Natural killer cell treated with Interleukin-12 subunit alpha and Interleukin-12 subunit beta and Interleukin-15 and Interleukin-18, amount 100 ng/mL, for 72 hours (primary cell): ENCODE data around the gene KLHDC8A. TPM values are rescaled to one million over a fixed set of nuclear protein-coding genes. Genes with fewer than 3 reads are reported as not detected.

Experiments used
- total RNA-seq, 2 donors: library from RNA; stranded (reverse); gene quantifications; one replicate each; pipeline ENCODE4 v1.2.3, GENCODE V29; 2022

KLHDC8A gene
- total RNA-seq, 2 donors from 2014 or later: not detected

Other genes with a start within 250 kb of the KLHDC8A start
- gene RBBP5, start 234.9 kb downstream of the KLHDC8A start, total RNA-seq: 10 to 100 TPM; 23.8 to 24.7 TPM
- gene DSTYK, start 145.2 kb downstream of the KLHDC8A start, total RNA-seq: 10 to 100 TPM; 15.8 to 31.6 TPM
- gene TMCC2, start 129.0 kb downstream of the KLHDC8A start, total RNA-seq: 10 to 100 TPM; 24.0 to 28.8 TPM
- gene NUAK2, start 35.2 kb downstream of the KLHDC8A start, total RNA-seq: 1 to 10 TPM; 1.0 to 2.5 TPM
- not detected for gene LEMD1, start 65.1 kb upstream of the KLHDC8A start, total RNA-seq
- not detected for gene BLACAT1, start 99.1 kb upstream of the KLHDC8A start, total RNA-seq
- under 1 TPM; 0.28 to 0.71 TPM for gene CDK18, start 147.7 kb upstream of the KLHDC8A start, total RNA-seq